GM12878 (cell line): ENCODE data around the gene LRTM2. TPM values are rescaled to one million over a fixed set of nuclear protein-coding genes. Genes with fewer than 3 reads are reported as not detected.

Source experiments
- ATAC-seq: fragments of 200-7000 bp; cut with Tn5 transposase; 3 replicates; pipeline ENCODE4 v1.9.1; 2020; ENCODE audit warnings: mild to moderate bottlenecking, moderate library complexity
- BruUV-seq: library from RNA; stranded (reverse); fragments of 400-500 nt; replicated peaks from 2 replicates; lab custom pipeline; 2021; lab: Mats Ljungman, UMichigan
- CTCF ChIA-PET: fragments of 300-600 bp; sonication (Branson Sonifier 250); formaldehyde crosslinking; extraction: SDS; loops from one replicate; lab custom pipeline; 2021; ENCODE audit warnings: inconsistent platforms; lab: Yijun Ruan, JAX
- POLR2A ChIA-PET: fragments of 350-600 bp; formaldehyde crosslinking; extraction: SDS; loops from one replicate; lab custom pipeline; 2021; ENCODE audit warnings: inconsistent platforms; lab: Charles Lee
- RAD21 ChIA-PET: fragments of 300-600 bp; sonication (Branson Sonifier 250); formaldehyde crosslinking; loops from one replicate; lab custom pipeline; 2023; ENCODE audit warnings: antibody characterized with exemption; ENCODE audit not compliant: unreplicated experiment; lab: Charles Lee
- SMC1A ChIA-PET: fragments of 300-600 bp; sonication (Branson Sonifier 250); formaldehyde crosslinking; loops from one replicate; lab custom pipeline; 2023; ENCODE audit not compliant: unreplicated experiment, uncharacterized antibody; lab: Charles Lee
- DNase-seq: peaks from one replicate; pipeline ENCODE4 v3.0.0-alpha.2; 2011; ENCODE audit warnings: low read depth, low spot score
- FAIRE-seq: peaks from 3 replicates; lab custom pipeline; 2011; peaks lifted over from hg19 to GRCh38; lab: Jason Lieb, UNC
- H2AFZ ChIP-seq: 2 replicates; pipeline ENCODE4 v1.6.0; 2011; ENCODE audit warnings: low read depth, low read length, control low read depth; ENCODE audit not compliant: control insufficient read depth
- H3K27ac ChIP-seq: 2 replicates; pipeline ENCODE4 v1.5.1; 2011; ENCODE audit warnings: control low read depth; ENCODE audit not compliant: control insufficient read depth, insufficient read depth
- H3K27me3 ChIP-seq, 2 experiments: replicated peaks in 1 of 2; 2 replicates each; pipeline versions ENCODE4 v1.6.0 to v1.6.1; 2011; ENCODE audit warnings: low read length in 1 of 2; ENCODE audit not compliant: control insufficient read depth in 2 of 2, insufficient read depth in 2 of 2
- H3K36me3 ChIP-seq, 2 experiments: 2 replicates each; pipeline ENCODE4 v1.5.1; 2011; ENCODE audit warnings: low read length in 1 of 2; ENCODE audit not compliant: control insufficient read depth in 2 of 2, insufficient read depth in 2 of 2
- H3K4me1 ChIP-seq: 2 replicates; pipeline ENCODE4 v1.6.1; 2011; ENCODE audit warnings: mild to moderate bottlenecking, low read length, moderate library complexity, mixed read lengths; ENCODE audit not compliant: control insufficient read depth, insufficient read depth
- H3K4me2 ChIP-seq: 2 replicates; pipeline ENCODE4 v1.6.0; 2011; ENCODE audit warnings: control low read depth; ENCODE audit not compliant: control insufficient read depth, insufficient read depth
- H3K4me3 ChIP-seq: fragments of 200-600 bp; sonication (generic); 2 replicates; pipeline ENCODE4 v1.5.1; 2016
- H3K79me2 ChIP-seq: 2 replicates; pipeline ENCODE4 v1.6.0; 2011; ENCODE audit warnings: low read length; ENCODE audit not compliant: control insufficient read depth, insufficient read depth
- H3K9ac ChIP-seq: 2 replicates; pipeline ENCODE4 v1.8.0; 2011; ENCODE audit warnings: low read length, control low read depth, mixed read lengths; ENCODE audit not compliant: control insufficient read depth, insufficient read depth
- H3K9me3 ChIP-seq: replicated peaks from 3 replicates; pipeline ENCODE4 v1.5.1; 2011; ENCODE audit warnings: mild to moderate bottlenecking, low read length; ENCODE audit not compliant: control insufficient read depth, insufficient read depth
- H4K20me1 ChIP-seq: 2 replicates; pipeline ENCODE4 v1.6.0; 2011; ENCODE audit not compliant: control insufficient read depth, insufficient read depth
- ATF3 ChIP-seq: IDR thresholded peaks from 2 replicates; pipeline ENCODE4 v1.6.1; 2011; ENCODE audit warnings: low read depth, mild to moderate bottlenecking, low read length, moderate library complexity, borderline replicate concordance; ENCODE audit errors: extremely low read depth
- CHD4 ChIP-seq: fragments of 200-600 bp; sonication (generic); IDR thresholded peaks from 2 replicates; pipeline ENCODE4 v1.6.1; 2016; ENCODE audit warnings: mild to moderate bottlenecking
- CREB1 ChIP-seq: IDR thresholded peaks from 2 replicates; pipeline ENCODE4 v1.6.1; 2012; ENCODE audit warnings: low read depth, mild to moderate bottlenecking, inconsistent platforms
- EED ChIP-seq: sonication (generic); IDR thresholded peaks from 2 replicates; pipeline ENCODE4 v1.6.1; 2016; ENCODE audit warnings: antibody characterized with exemption, low read depth
- REST ChIP-seq: IDR thresholded peaks from 2 replicates; pipeline ENCODE4 v1.6.1; 2012; ENCODE audit warnings: mild to moderate bottlenecking, low read depth, low read length
- RUNX3 ChIP-seq: IDR thresholded peaks from 2 replicates; pipeline ENCODE4 v1.6.1; 2012; ENCODE audit warnings: low read length, inconsistent platforms
- SUZ12 ChIP-seq: fragments of 200-600 bp; sonication (generic); IDR thresholded peaks from one replicate; pipeline ENCODE4 v1.6.1; 2018; ENCODE audit warnings: antibody characterized with exemption, mild to moderate bottlenecking; ENCODE audit not compliant: unreplicated experiment
- WGBS: methylation state at CpG from one replicate; pipeline ENCODE4 v1.1.6; 2016; ENCODE audit warnings: low lambda C conversion rate; ENCODE audit not compliant: insufficient replicate concordance, insufficient coverage; ENCODE audit errors: missing lambda C conversion rate; 5-methylcytosine and 5-hydroxymethylcytosine counted together
- in situ Hi-C: fragments of 300-500 bp; cut with MboI; formaldehyde crosslinking; loops from 9 replicates; pipeline ENCODE4 v1.14.3; 2018; ENCODE audit warnings: mixed read lengths
- intact Hi-C: fragments of 100-400 bp; cut with micrococcal nuclease; formaldehyde crosslinking; loops from one replicate; pipeline ENCODE4 v1.14.2; 2022; ENCODE audit not compliant: unreplicated experiment
- polyA plus RNA-seq, 11 experiments: library from polyadenylated mRNA; depleted of rRNA in 4 of 11; unstranded in 6 of 11; stranded (reverse) in 5 of 11; fragments of >200 nt; fragmentation: Nextera tagmentation in 4 of 11; fragmentation: Illumina TruSeq in 1 of 11; extraction: Ambion mirVana in 4 of 11; extraction: Trizol in 1 of 11; gene quantifications; 1 replicate in 1 of 11; 2 replicates in 10 of 11; pipeline versions ENCODE4 v1.2.1 to v1.2.3, GENCODE V29; 2011 to 2016; ENCODE audit warnings: inconsistent platforms in 2 of 11, missing spikeins in 2 of 11, low read depth in 1 of 11
- total RNA-seq, 4 experiments: library from RNA; depleted of rRNA in 3 of 4; stranded (reverse); fragments of >200 nt in 3 of 4; fragmentation: Illumina TruSeq in 1 of 4; extraction: Trizol in 1 of 4; gene quantifications; 2 replicates each; pipeline versions ENCODE4 v1.2.1 to v1.2.3, GENCODE V29; 2013 to 2021
- TF ChIP-seq, protein P1 (sequence below): IDR thresholded peaks from 2 replicates; pipeline ENCODE4 v1.6.1; 2012; ENCODE audit warnings: low read depth, low read length, improper control_type of control experiment
- TF ChIP-seq, protein P2 (sequence below): IDR thresholded peaks from 2 replicates; pipeline ENCODE4 v1.6.1; 2011; ENCODE audit warnings: borderline replicate concordance, low read depth, mild to moderate bottlenecking, moderate library complexity, mixed read lengths, low read length; ENCODE audit not compliant: insufficient read depth; ENCODE audit errors: extremely low read length
- TF ChIP-seq, protein P3 (sequence below): fragments of 450-650 bp; IDR thresholded peaks from 2 replicates; pipeline ENCODE4 v1.6.1; 2017; ENCODE audit warnings: mild to moderate bottlenecking, moderate library complexity

The LRTM2 gene
- total and polyA plus RNA-seq, 10 of the 15 experiments (the other 5 are each of a cell fraction or from before 2014, with no cell fraction given), result 0.05 TPM; not detected in 9

GRCh38 chr12:1812650-1813302 is 7.6 kb upstream of the LRTM2 start:
- ChIA-PET CTCF (interaction anchor here (1.3 kb wide), 2 partner anchors 127 to 222 kb away, joined by 3 to 7 read pairs; no protein-coding TSS in a partner anchor), POLR2A (no interaction called here), SMC1A (interaction anchor here (0.9 to 1.5 kb wide), 2 partner anchors 117 to 127 kb away, joined by 3 to 4 read pairs; no protein-coding TSS in a partner anchor), RAD21 (interaction anchor here (2.1 kb wide), 1 partner anchor 127 kb away, joined by 9 read pairs; no protein-coding TSS in a partner anchor)
- Histone ChIP-seq H3K4me3 (no peak overlapping the region), H3K9me3 (no peaks in the 10 kb centered on the region), H2AFZ (no peak overlapping the region), H3K27ac (no peak overlapping the region), H3K36me3 (no peaks in the 10 kb centered on the region), H3K27me3 (peaks cover 0 to 2% of the 10 kb centered on the region in 2 experiments; a peak in 3 of 4 replicates), H3K4me1 (0 out of 2 replicates have a peak, but pooled peaks cover 3% of the 10 kb centered on the region), H3K4me2 (no peak overlapping the region), H3K9ac (no peak overlapping the region), H4K20me1 (no peaks in the 10 kb centered on the region), H3K79me2 (no peaks in the 10 kb centered on the region)
- peak; percentile 46; the same call in 1 of the 3 replicates for ATAC-seq
- no peak for DNase-seq
- WGBS, result 26% methylated on average over 17 of the region's 17 CpGs
- in situ Hi-C loops (no loop called here), intact Hi-C loops (no loop called here)
- FAIRE-seq, result no peak
- BruUV-seq, result no TSS peak
- TF ChIP-seq REST (no peak), RUNX3 (peak; percentile 52), ATF3 (no peak), CHD4 (no peak), CREB1 (no peak), SUZ12 (no peak), EED (peak; percentile 46; the same call in 1 of the 2 replicates)
- TF ChIP-seq, protein P1, sequence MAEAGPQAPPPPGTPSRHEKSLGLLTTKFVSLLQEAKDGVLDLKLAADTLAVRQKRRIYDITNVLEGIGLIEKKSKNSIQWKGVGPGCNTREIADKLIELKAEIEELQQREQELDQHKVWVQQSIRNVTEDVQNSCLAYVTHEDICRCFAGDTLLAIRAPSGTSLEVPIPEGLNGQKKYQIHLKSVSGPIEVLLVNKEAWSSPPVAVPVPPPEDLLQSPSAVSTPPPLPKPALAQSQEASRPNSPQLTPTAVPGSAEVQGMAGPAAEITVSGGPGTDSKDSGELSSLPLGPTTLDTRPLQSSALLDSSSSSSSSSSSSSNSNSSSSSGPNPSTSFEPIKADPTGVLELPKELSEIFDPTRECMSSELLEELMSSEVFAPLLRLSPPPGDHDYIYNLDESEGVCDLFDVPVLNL, result no peak
- TF ChIP-seq, protein P2, sequence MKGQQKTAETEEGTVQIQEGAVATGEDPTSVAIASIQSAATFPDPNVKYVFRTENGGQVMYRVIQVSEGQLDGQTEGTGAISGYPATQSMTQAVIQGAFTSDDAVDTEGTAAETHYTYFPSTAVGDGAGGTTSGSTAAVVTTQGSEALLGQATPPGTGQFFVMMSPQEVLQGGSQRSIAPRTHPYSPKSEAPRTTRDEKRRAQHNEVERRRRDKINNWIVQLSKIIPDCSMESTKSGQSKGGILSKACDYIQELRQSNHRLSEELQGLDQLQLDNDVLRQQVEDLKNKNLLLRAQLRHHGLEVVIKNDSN, result no peak
- TF ChIP-seq, protein P3, sequence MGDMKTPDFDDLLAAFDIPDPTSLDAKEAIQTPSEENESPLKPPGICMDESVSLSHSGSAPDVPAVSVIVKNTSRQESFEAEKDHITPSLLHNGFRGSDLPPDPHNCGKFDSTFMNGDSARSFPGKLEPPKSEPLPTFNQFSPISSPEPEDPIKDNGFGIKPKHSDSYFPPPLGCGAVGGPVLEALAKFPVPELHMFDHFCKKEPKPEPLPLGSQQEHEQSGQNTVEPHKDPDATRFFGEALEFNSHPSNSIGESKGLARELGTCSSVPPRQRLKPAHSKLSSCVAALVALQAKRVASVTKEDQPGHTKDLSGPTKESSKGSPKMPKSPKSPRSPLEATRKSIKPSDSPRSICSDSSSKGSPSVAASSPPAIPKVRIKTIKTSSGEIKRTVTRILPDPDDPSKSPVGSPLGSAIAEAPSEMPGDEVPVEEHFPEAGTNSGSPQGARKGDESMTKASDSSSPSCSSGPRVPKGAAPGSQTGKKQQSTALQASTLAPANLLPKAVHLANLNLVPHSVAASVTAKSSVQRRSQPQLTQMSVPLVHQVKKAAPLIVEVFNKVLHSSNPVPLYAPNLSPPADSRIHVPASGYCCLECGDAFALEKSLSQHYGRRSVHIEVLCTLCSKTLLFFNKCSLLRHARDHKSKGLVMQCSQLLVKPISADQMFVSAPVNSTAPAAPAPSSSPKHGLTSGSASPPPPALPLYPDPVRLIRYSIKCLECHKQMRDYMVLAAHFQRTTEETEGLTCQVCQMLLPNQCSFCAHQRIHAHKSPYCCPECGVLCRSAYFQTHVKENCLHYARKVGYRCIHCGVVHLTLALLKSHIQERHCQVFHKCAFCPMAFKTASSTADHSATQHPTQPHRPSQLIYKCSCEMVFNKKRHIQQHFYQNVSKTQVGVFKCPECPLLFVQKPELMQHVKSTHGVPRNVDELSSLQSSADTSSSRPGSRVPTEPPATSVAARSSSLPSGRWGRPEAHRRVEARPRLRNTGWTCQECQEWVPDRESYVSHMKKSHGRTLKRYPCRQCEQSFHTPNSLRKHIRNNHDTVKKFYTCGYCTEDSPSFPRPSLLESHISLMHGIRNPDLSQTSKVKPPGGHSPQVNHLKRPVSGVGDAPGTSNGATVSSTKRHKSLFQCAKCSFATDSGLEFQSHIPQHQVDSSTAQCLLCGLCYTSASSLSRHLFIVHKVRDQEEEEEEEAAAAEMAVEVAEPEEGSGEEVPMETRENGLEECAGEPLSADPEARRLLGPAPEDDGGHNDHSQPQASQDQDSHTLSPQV, result no peak
